Esophagus squamous epithelium (tissue), 5 donors: ENCODE measurements around the gene DHRS1. TPM values are rescaled to one million over a fixed set of nuclear protein-coding genes. Genes with fewer than 3 reads are reported as not detected.
A peak's percentile ranks its signal among the peaks of the same experiment; 100 is the strongest.

ENCODE experiments used
- DNase-seq: peaks from one replicate; lab custom pipeline; 2025; lab: John Stamatoyannopoulos, UW
- H3K27ac ChIP-seq, 4 donors: fragments of 200-600 bp; sonication (generic); one replicate each; pipeline ENCODE4 v1.5.1; 2016 to 2019; ENCODE audit warnings: mild to moderate bottlenecking in 1 of 4
- H3K27me3 ChIP-seq, 4 donors: fragments of 200-600 bp; sonication (generic); 1 replicate in 3 of 4; 2 replicates in 1 of 4; pipeline versions ENCODE4 v1.5.1 to v1.6.0; 2017 to 2021; ENCODE audit warnings: antibody characterized with exemption in 1 of 4
- H3K36me3 ChIP-seq, 3 donors: fragments of 200-600 bp; sonication (generic); one replicate each; pipeline ENCODE4 v1.5.1; 2016 to 2019
- H3K4me1 ChIP-seq, 3 donors: fragments of 200-600 bp; sonication (generic); one replicate each; pipeline ENCODE4 v1.5.1; 2017 to 2019
- H3K4me3 ChIP-seq, 4 donors: fragments of 200-600 bp; sonication (generic); 1 replicate in 3 of 4; 2 replicates in 1 of 4; pipeline ENCODE4 v1.5.1; 2016 to 2019; ENCODE audit warnings: mild to moderate bottlenecking in 2 of 4, moderate library complexity in 1 of 4
- H3K9me3 ChIP-seq, 3 donors: fragments of 200-600 bp; sonication (generic); one replicate each; pipeline ENCODE4 v1.5.1; 2016 to 2019
- POLR2A ChIP-seq, 4 donors: fragments of 450-650 bp; IDR thresholded peaks; one replicate each; pipeline ENCODE4 v1.6.1; 2017; ENCODE audit warnings: antibody characterized with exemption in 4 of 4, mild to moderate bottlenecking in 4 of 4, moderate library complexity in 3 of 4
- WGBS, 2 donors: methylation state at CpG; one replicate each; pipeline ENCODE4 v1.1.5; 2018; 5-methylcytosine and 5-hydroxymethylcytosine counted together
- intact Hi-C: fragments of 100-400 bp; cut with DNase I; formaldehyde crosslinking; loops from one replicate; pipeline ENCODE4 v1.15.0; 2022
- total RNA-seq, 4 donors: library from RNA; depleted of rRNA; stranded (reverse); fragments of >200 nt; gene quantifications; one replicate each; pipeline ENCODE4 v1.1.0, GENCODE V29; 2016
- TF ChIP-seq, protein P1 (sequence below), 6 experiments: fragments of 450-650 bp in 4 of 6; fragments of 200-600 bp in 2 of 6; sonication (generic) in 2 of 6; IDR thresholded peaks; one replicate each; pipeline ENCODE4 v1.5.1; 2016 to 2019; ENCODE audit warnings: antibody characterized with exemption in 6 of 6, mild to moderate bottlenecking in 4 of 6, moderate library complexity in 4 of 6
- donor health status: DM: yes; HTN: yes; CAD: no.

DHRS1 gene
- total RNA-seq, 4 donors from 2014 or later: 81.6 to 164 (median 101) TPM

GRCh38 chr14:24323341-24323740, 23.8 kb upstream of the DHRS1 start:
- TF ChIP-seq, protein P1, sequence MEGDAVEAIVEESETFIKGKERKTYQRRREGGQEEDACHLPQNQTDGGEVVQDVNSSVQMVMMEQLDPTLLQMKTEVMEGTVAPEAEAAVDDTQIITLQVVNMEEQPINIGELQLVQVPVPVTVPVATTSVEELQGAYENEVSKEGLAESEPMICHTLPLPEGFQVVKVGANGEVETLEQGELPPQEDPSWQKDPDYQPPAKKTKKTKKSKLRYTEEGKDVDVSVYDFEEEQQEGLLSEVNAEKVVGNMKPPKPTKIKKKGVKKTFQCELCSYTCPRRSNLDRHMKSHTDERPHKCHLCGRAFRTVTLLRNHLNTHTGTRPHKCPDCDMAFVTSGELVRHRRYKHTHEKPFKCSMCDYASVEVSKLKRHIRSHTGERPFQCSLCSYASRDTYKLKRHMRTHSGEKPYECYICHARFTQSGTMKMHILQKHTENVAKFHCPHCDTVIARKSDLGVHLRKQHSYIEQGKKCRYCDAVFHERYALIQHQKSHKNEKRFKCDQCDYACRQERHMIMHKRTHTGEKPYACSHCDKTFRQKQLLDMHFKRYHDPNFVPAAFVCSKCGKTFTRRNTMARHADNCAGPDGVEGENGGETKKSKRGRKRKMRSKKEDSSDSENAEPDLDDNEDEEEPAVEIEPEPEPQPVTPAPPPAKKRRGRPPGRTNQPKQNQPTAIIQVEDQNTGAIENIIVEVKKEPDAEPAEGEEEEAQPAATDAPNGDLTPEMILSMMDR (IDR thresholded peaks at IDR 0.05): no peak
- no peak for TF ChIP-seq POLR2A (IDR thresholded peaks at IDR 0.05)
- WGBS, 2 donors: 46 to 56% methylated on average over 3 of the region's 3 CpGs
- Histone ChIP-seq H3K27me3 (peaks cover 0 to 8% (median 0%) of the 10 kb centered on the region in 4 donors), H3K4me3 (no peak overlapping the region), H3K4me1 (peaks cover 0 to 13% (median 0%) of the 10 kb centered on the region in 3 donors), H3K9me3 (no peaks in the 10 kb centered on the region), H3K36me3 (no peaks in the 10 kb centered on the region), H3K27ac (no peak overlapping the region)
- intact Hi-C loops: no loop called here
- no peak for DNase-seq

GRCh38 chr14:24322672-24323071, 23.1 kb upstream of the DHRS1 start:
- TF ChIP-seq, protein P1 (IDR thresholded peaks at IDR 0.05): no peak
- TF ChIP-seq POLR2A (IDR thresholded peaks at IDR 0.05): no peak
- Histone ChIP-seq H3K4me1 (peaks cover 0 to 8% (median under 1%) of the 10 kb centered on the region in 3 donors), H3K4me3 (no peak overlapping the region), H3K27ac (no peak overlapping the region), H3K27me3 (peaks cover 0 to 13% (median 0%) of the 10 kb centered on the region in 4 donors), H3K9me3 (no peaks in the 10 kb centered on the region), H3K36me3 (no peaks in the 10 kb centered on the region)
- 71 to 86% methylated on average over 4 to 9 of the region's 10 CpGs for WGBS, 2 donors
- intact Hi-C loops: no loop called here
- DNase-seq: no peak

DNA sequence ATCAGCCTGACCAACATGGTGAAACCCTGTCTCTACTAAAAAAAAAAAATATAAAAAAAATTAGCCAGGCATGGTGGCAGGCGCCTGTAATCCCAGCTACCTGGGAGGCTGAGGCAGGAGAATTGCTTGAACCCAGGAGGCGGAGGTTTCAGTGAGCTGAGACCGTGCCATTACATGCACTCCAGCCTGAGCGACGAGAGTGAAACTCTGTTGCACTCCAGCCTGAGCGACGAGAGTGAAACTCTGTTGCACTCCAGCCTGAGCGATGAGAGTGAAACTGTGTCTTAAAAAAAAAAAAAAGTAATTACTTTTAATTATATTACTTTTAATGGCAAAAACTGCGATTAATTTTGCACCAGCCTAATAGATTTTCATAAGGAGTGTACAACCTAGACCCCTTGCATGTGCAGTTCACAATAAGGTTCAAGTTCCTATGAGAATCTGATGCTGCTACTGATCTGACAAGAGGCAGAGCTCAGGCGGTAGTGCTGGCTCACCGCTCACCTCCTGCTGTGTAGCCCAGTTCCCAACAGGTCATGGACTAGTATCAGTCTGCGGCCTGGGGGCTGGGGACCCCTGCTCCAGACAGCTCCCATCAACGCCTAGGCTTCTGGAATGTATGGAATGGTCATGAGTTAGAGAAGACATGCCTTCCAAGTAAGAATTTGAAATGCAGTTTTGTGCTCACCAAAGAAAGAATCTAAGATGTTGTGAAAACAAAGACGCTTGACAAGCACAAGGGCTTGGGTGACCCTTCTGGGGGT, 21.8 kb upstream of the DHRS1 start:
- H3K9me3 ChIP-seq: no peaks in the 10 kb centered on the region
- H3K27ac ChIP-seq: no peak overlapping the region
- H3K4me3 ChIP-seq: no peak overlapping the region
- intact Hi-C loops: no loop called here
- no peaks in the 10 kb centered on the region for H3K36me3 ChIP-seq
- TF ChIP-seq, protein P1 (IDR thresholded peaks at IDR 0.05): no peak
- TF ChIP-seq POLR2A (IDR thresholded peaks at IDR 0.05): no peak
- no peak for DNase-seq
- H3K27me3 ChIP-seq: peaks cover 0 to 23% (median 0%) of the 10 kb centered on the region in 4 donors
- WGBS, 2 donors: 81 to 83% methylated on average over 13 to 14 of the region's 14 CpGs
- peaks cover 5 to 14% (median 13%) of the 10 kb centered on the region in 3 donors for H3K4me1 ChIP-seq

GRCh38 chr14:24317141-24317928, 17.8 kb upstream of the DHRS1 start:
- Histone ChIP-seq H3K4me1 (peaks cover 42 to 55% (median 53%) of the 10 kb centered on the region in 3 donors), H3K4me3 (no peak overlapping the region), H3K27ac (peak overlapping the region; percentile 86 to 97 (median 93)), H3K36me3 (no peaks in the 10 kb centered on the region), H3K27me3 (peaks cover 0 to 27% (median 0%) of the 10 kb centered on the region in 4 donors), H3K9me3 (no peaks in the 10 kb centered on the region)
- TF ChIP-seq POLR2A (IDR thresholded peaks at IDR 0.05): no peak
- TF ChIP-seq, protein P1 (IDR thresholded peaks at IDR 0.05): no peak
- 67 to 74% methylated on average over 3 of the region's 3 CpGs for WGBS, 2 donors
- intact Hi-C loops: no loop called here
- DNase-seq: no peak

GRCh38 chr14:24316597-24316950, 17.0 kb upstream of the DHRS1 start:
- TF ChIP-seq, protein P1 (IDR thresholded peaks at IDR 0.05): no peak
- no peak for TF ChIP-seq POLR2A (IDR thresholded peaks at IDR 0.05)
- no peak for DNase-seq
- H3K4me3 ChIP-seq: peak overlapping the region in 2 of 4 donors; percentile 4 to 32
- H3K27ac ChIP-seq: peak overlapping the region; percentile 86 to 97 (median 93)
- peaks cover 49 to 63% (median 59%) of the 10 kb centered on the region in 3 donors for H3K4me1 ChIP-seq
- 36% methylated on average over 3 of the region's 18 CpGs; no CpG with 5 or more reads in 1 of the 2 donors for WGBS, 2 donors
- H3K27me3 ChIP-seq: peaks cover 0 to 27% (median 0%) of the 10 kb centered on the region in 4 donors
- H3K9me3 ChIP-seq: no peaks in the 10 kb centered on the region
- H3K36me3 ChIP-seq: no peaks in the 10 kb centered on the region
- intact Hi-C loops: no loop called here
